CD8-positive, alpha-beta memory T cell (primary cell): ENCODE data around the gene L1CAM. TPM values are rescaled to one million over a fixed set of nuclear protein-coding genes. Genes with fewer than 3 reads are reported as not detected.

Source experiments
- CTCF ChIA-PET: fragments of 350-600 bp; sonication (Branson Sonifier 250); formaldehyde crosslinking; loops from one replicate; lab custom pipeline; 2021; ENCODE audit warnings: antibody characterized with exemption; lab: Charles Lee
- POLR2A ChIA-PET: fragments of 350-600 bp; sonication (Branson Sonifier 250); formaldehyde crosslinking; loops from one replicate; lab custom pipeline; 2021; ENCODE audit warnings: antibody characterized with exemption; lab: Charles Lee
- DNase-seq, 5 donors: peaks; one replicate each; pipeline versions ENCODE4 v3.0.0 to v3.0.0-alpha.2; 2020 to 2022; ENCODE audit warnings: mixed read lengths in 1 of 5
- H3K27ac ChIP-seq: one replicate; pipeline ENCODE4 v1.7.0; 2013; ENCODE audit warnings: low read depth, mild to moderate bottlenecking, low read length, moderate library complexity
- H3K27me3 ChIP-seq: 2 replicates; pipeline ENCODE4 v1.7.0; 2013; ENCODE audit warnings: low read length, mild to moderate bottlenecking; ENCODE audit not compliant: insufficient read depth, poor library complexity, severe bottlenecking
- H3K36me3 ChIP-seq: 2 replicates; pipeline ENCODE4 v1.7.0; 2013; ENCODE audit warnings: mild to moderate bottlenecking, low read length, moderate library complexity; ENCODE audit not compliant: insufficient read depth
- H3K4me1 ChIP-seq: 2 replicates; pipeline ENCODE4 v1.7.0; 2013; ENCODE audit warnings: mild to moderate bottlenecking, low read length, moderate library complexity; ENCODE audit not compliant: insufficient read depth
- H3K4me3 ChIP-seq: 2 replicates; pipeline ENCODE4 v1.7.0; 2013; ENCODE audit warnings: mild to moderate bottlenecking, low read length
- H3K9me3 ChIP-seq: 2 replicates; pipeline ENCODE4 v1.7.0; 2013; ENCODE audit warnings: mild to moderate bottlenecking, low read length
- H3K27ac Mint-ChIP-seq, 8 donors: one replicate each; pipeline ENCODE4 v1.8.0; 2020 to 2021; ENCODE audit warnings: mixed read lengths in 8 of 8, mild to moderate bottlenecking in 6 of 8, inconsistent platforms in 3 of 8, moderate library complexity in 3 of 8
- H3K27me3 Mint-ChIP-seq, 2 donors: one replicate each; pipeline ENCODE4 v1.8.0; 2020 to 2021; ENCODE audit warnings: mixed read lengths in 2 of 2, mild to moderate bottlenecking in 1 of 2, moderate library complexity in 1 of 2
- H3K36me3 Mint-ChIP-seq, 3 donors: one replicate each; pipeline ENCODE4 v1.8.0; 2020 to 2021; ENCODE audit warnings: mixed read lengths in 3 of 3, inconsistent platforms in 1 of 3, mild to moderate bottlenecking in 1 of 3
- H3K4me1 Mint-ChIP-seq, 3 donors: one replicate each; pipeline ENCODE4 v1.8.0; 2020 to 2021; ENCODE audit warnings: mixed read lengths in 3 of 3, inconsistent platforms in 1 of 3, mild to moderate bottlenecking in 1 of 3
- H3K4me3 Mint-ChIP-seq, 7 donors: one replicate each; pipeline ENCODE4 v1.8.0; 2020 to 2021; ENCODE audit warnings: mixed read lengths in 7 of 7, mild to moderate bottlenecking in 6 of 7, moderate library complexity in 4 of 7, inconsistent platforms in 2 of 7
- H3K9me3 Mint-ChIP-seq, 5 donors: one replicate each; pipeline ENCODE4 v1.8.0; 2020 to 2022; ENCODE audit warnings: mixed read lengths in 5 of 5, mild to moderate bottlenecking in 3 of 5, moderate library complexity in 2 of 5, inconsistent platforms in 1 of 5
- polyA plus RNA-seq: library from polyadenylated mRNA; unstranded; fragments of 300-500 nt; fragmentation: Illumina TruSeq; gene quantifications from one replicate; pipeline ENCODE4 v1.2.3, GENCODE V29; 2021
- total RNA-seq, 2 experiments: library from RNA; stranded (reverse); gene quantifications; one replicate each; pipeline ENCODE4 v1.2.3, GENCODE V29; 2021

Gene L1CAM
- total and polyA plus RNA-seq, 3 experiments from 2014 or later, result 0.38 to 0.79 (median 0.62) TPM

GRCh38 chrX:153862369-153863250 lies 23.4 kb downstream of the L1CAM start:
- Histone ChIP-seq H3K4me3 (no peak overlapping the region), H3K27ac (no peak overlapping the region), H3K4me1 (no peaks in the 10 kb centered on the region), H3K9me3 (no peaks in the 10 kb centered on the region), H3K36me3 (no peaks in the 10 kb centered on the region), H3K27me3 (no peaks in the 10 kb centered on the region)
- Mint-ChIP-seq H3K27ac (no peak overlapping the region), H3K27me3 (peaks cover 0 to 11% of the 10 kb centered on the region in 2 donors), H3K36me3 (no peaks in the 10 kb centered on the region), H3K4me3 (no peak overlapping the region), H3K4me1 (peaks cover 2 to 7% (median 2%) of the 10 kb centered on the region in 3 donors), H3K9me3 (no peaks in the 10 kb centered on the region)
- CTCF ChIA-PET, result no interaction called here
- no peak for DNase-seq
- POLR2A ChIA-PET, result interaction anchor here (0.6 kb wide), 1 partner anchor 61 kb away, joined by 4 read pairs; no protein-coding TSS in a partner anchor

- Mint-ChIP-seq H3K36me3 (no peaks in the 10 kb centered on the region), H3K4me3 (no peak overlapping the region), H3K27me3 (peaks cover 0 to 13% of the 10 kb centered on the region in 2 donors), H3K27ac (no peak overlapping the region), H3K4me1 (peaks cover 5 to 13% (median 8%) of the 10 kb centered on the region in 3 donors), H3K9me3 (no peaks in the 10 kb centered on the region)
- no peak for DNase-seq
- ChIA-PET CTCF (no interaction called here), POLR2A (interaction anchor here (0.6 kb wide), 1 partner anchor 60 kb away, joined by 4 read pairs; no protein-coding TSS in a partner anchor)
- no peaks in the 10 kb centered on the region for H3K4me1 ChIP-seq
- no peak overlapping the region for H3K4me3 ChIP-seq
- no peak overlapping the region for H3K27ac ChIP-seq
- H3K27me3 ChIP-seq, result no peaks in the 10 kb centered on the region
- H3K36me3 ChIP-seq, result no peaks in the 10 kb centered on the region
- H3K9me3 ChIP-seq, result no peaks in the 10 kb centered on the region
Observed at GRCh38 chrX:153861733-153862310, 24.2 kb downstream of the L1CAM start.

DNA sequence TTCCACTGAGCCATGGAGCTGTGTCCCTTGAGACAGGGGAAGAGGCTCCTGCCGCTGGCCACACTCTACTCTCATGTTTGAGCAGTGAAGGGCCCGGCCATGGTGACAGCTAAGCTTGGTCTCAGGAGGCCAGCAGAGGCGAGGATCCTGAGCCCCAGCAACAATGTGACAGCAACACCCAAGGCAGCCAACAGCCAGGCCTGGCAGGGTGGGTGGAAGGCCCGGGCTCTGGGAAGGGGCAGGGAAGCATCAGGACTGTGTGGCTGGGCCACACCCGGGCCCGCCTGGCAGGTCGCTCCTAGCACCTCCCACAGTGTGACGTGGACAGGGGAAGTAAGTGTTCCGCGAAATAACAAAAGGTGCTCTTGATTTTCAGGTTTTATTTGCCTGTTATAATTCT lies 24.8 kb downstream of the L1CAM start:
- Histone ChIP-seq H3K4me1 (no peaks in the 10 kb centered on the region), H3K4me3 (no peak overlapping the region), H3K27ac (no peak overlapping the region), H3K9me3 (no peaks in the 10 kb centered on the region), H3K36me3 (no peaks in the 10 kb centered on the region), H3K27me3 (no peaks in the 10 kb centered on the region)
- peak overlapping the region in 1 of 8 donors; percentile 17 for H3K27ac Mint-ChIP-seq
- ChIA-PET POLR2A (no interaction called here), CTCF (no interaction called here)
- no peaks in the 10 kb centered on the region for H3K36me3 Mint-ChIP-seq
- H3K4me3 Mint-ChIP-seq, result no peak overlapping the region
- peaks cover 5 to 18% (median 11%) of the 10 kb centered on the region in 3 donors for H3K4me1 Mint-ChIP-seq
- DNase-seq, result no peak
- H3K9me3 Mint-ChIP-seq, result no peaks in the 10 kb centered on the region
- H3K27me3 Mint-ChIP-seq, result peaks cover 0 to 9% of the 10 kb centered on the region in 2 donors

DNA sequence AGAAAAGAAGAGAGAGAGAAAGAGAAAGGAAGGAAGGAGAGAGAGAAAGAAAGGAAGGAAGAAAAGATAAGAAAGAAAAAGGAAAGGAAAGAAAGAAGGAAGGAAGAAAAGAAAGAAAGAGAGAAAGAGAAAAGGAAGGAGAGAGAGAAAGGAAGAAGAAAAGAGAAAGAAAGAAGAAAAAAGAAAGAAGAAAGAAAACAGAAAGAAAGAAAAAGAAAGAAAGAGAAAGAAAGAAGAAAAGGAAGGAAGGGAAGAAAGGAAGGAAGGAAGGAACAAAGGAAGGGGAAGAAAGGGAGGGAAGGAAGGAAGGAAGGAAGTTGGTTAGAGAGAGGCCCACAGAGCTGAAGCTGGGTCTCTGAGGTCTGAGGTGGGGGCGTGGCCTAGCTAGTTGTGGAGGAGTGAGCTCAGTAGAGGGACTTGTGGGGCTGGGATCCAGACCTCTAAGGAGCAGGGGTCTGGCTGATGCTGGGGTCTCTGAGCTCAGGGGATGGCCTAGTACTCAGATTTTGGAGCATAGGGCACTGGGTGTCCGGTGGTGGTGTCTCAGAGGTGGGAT lies 28.5 kb downstream of the L1CAM start:
- no peaks in the 10 kb centered on the region for H3K36me3 ChIP-seq
- H3K27ac ChIP-seq, result no peak overlapping the region
- CTCF ChIA-PET, result no interaction called here
- H3K4me3 ChIP-seq, result no peak overlapping the region
- Mint-ChIP-seq H3K27ac (peak overlapping the region in 1 of 8 donors; percentile 52), H3K9me3 (no peaks in the 10 kb centered on the region), H3K36me3 (no peaks in the 10 kb centered on the region), H3K4me3 (peak overlapping the region in 1 of 7 donors; percentile 4), H3K27me3 (peaks cover 5 to 16% of the 10 kb centered on the region in 2 donors), H3K4me1 (peaks cover 5 to 18% (median 11%) of the 10 kb centered on the region in 3 donors)
- DNase-seq, result no peak
- POLR2A ChIA-PET, result no interaction called here
- H3K4me1 ChIP-seq, result no peaks in the 10 kb centered on the region
- H3K27me3 ChIP-seq, result no peaks in the 10 kb centered on the region
- no peaks in the 10 kb centered on the region for H3K9me3 ChIP-seq

GRCh38 chrX:153854702-153855101 lies 31.3 kb downstream of the L1CAM start:
- Mint-ChIP-seq H3K27ac (no peak overlapping the region), H3K9me3 (no peaks in the 10 kb centered on the region), H3K4me1 (peaks cover 5 to 18% (median 11%) of the 10 kb centered on the region in 3 donors), H3K4me3 (no peak overlapping the region), H3K36me3 (no peaks in the 10 kb centered on the region), H3K27me3 (peaks cover 5 to 15% of the 10 kb centered on the region in 2 donors)
- no peaks in the 10 kb centered on the region for H3K9me3 ChIP-seq
- H3K27ac ChIP-seq, result no peak overlapping the region
- no peak for DNase-seq
- H3K27me3 ChIP-seq, result no peaks in the 10 kb centered on the region
- POLR2A ChIA-PET, result no interaction called here
- H3K4me3 ChIP-seq, result no peak overlapping the region
- no peaks in the 10 kb centered on the region for H3K4me1 ChIP-seq
- no peaks in the 10 kb centered on the region for H3K36me3 ChIP-seq
- CTCF ChIA-PET, result no interaction called here

GRCh38 chrX:153853902-153854267 lies 32.1 kb downstream of the L1CAM start:
- Mint-ChIP-seq H3K4me3 (no peak overlapping the region), H3K27me3 (peaks cover 5 to 18% of the 10 kb centered on the region in 2 donors), H3K36me3 (no peaks in the 10 kb centered on the region), H3K27ac (peak overlapping the region in 1 of 8 donors; percentile 17), H3K4me1 (peaks cover 5 to 18% (median 11%) of the 10 kb centered on the region in 3 donors), H3K9me3 (no peaks in the 10 kb centered on the region)
- no peaks in the 10 kb centered on the region for H3K27me3 ChIP-seq
- H3K9me3 ChIP-seq, result no peaks in the 10 kb centered on the region
- H3K36me3 ChIP-seq, result no peaks in the 10 kb centered on the region
- H3K4me1 ChIP-seq, result no peaks in the 10 kb centered on the region
- ChIA-PET POLR2A (no interaction called here), CTCF (no interaction called here)
- no peak for DNase-seq
- H3K4me3 ChIP-seq, result no peak overlapping the region
- H3K27ac ChIP-seq, result no peak overlapping the region

DNA sequence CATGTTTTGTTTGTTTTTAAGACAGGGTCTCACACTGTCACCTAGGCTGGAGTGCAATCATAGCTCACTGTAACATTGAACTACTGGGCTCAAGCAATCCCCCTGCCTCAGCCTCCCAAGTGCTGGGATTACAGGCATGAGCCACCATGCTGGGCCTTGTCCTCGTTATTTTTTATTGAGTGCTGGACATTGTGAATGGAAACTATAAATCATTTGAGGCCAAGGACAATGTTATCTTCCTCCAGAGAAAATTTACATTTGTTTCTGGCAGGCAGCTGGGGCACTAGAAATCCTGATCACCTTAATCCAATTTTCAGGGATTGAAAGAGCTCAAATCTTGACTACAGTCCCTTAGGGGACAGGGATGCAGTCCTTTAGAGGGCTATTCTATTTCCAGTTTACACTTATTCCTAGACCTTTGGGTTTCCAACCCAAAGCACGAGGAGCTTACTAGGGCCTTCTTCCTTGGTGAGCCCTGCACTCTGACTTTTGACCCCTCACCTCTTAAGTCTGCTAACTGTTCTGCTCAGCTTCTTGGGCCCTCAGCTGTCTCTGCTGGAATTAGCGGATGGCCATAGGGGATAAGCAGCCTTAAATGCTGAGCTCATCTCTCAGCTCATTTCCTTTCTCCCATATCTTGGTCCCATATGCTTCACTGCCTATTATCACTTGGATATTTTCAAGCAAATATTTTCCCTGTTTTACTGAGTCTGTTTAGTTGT lies 32.6 kb downstream of the L1CAM start:
- Mint-ChIP-seq H3K4me1 (peaks cover 5 to 18% (median 11%) of the 10 kb centered on the region in 3 donors), H3K27ac (peak overlapping the region in 1 of 8 donors; percentile 17), H3K9me3 (no peaks in the 10 kb centered on the region), H3K27me3 (peaks cover 5 to 18% of the 10 kb centered on the region in 2 donors), H3K4me3 (no peak overlapping the region), H3K36me3 (no peaks in the 10 kb centered on the region)
- no peaks in the 10 kb centered on the region for H3K4me1 ChIP-seq
- POLR2A ChIA-PET, result no interaction called here
- CTCF ChIA-PET, result no interaction called here
- no peak for DNase-seq
- H3K27me3 ChIP-seq, result no peaks in the 10 kb centered on the region
- no peak overlapping the region for H3K27ac ChIP-seq
- H3K9me3 ChIP-seq, result no peaks in the 10 kb centered on the region
- no peaks in the 10 kb centered on the region for H3K36me3 ChIP-seq
- H3K4me3 ChIP-seq, result no peak overlapping the region
